Measurements from ENCODE around the gene EIF4G3. TPM values are rescaled to one million over a fixed set of nuclear protein-coding genes. Genes with fewer than 3 reads are reported as not detected.

EIF4G3 gene
- polyA plus RNA-seq, 1 donor (not counting 4 experiments of a cell fraction or from before 2014, with no cell fraction given), result 44.6 TPM

DNA sequence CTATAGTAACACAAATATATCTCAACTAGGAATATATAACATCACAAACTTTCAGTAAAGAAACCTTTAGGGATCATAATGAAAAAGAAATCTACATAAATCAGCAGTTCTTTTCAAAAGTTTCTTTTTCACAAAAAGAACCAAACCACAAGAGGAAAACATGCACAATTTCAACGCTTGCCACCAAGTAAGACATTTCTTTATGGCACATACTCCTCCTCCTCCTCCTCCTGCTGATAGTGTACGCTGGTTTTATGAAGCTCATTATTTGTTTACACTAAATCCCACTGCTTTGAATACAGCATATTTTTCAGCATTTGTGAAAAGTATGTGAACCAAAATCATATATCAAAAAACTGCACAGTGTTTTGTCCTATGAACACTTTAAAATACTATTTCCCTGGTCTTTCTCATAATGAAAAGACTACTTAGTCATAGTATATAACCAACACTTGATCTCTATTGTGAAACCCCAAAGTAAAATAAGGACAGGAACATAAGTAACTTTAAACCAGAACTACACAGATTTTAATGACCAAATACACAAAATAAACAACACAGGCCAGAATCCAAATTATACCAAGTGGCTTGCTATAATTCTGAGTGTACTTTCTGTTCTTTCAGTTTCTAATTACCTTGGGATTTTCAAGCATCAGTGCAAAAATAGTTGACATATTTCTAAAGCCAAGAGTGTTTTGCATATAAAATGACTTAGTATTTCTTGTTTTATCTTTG, 184.2 kb downstream of the EIF4G3 start:
- dilution Hi-C loops (cut with MboI; ENCODE audit: extremely low pct_ligation_motif_present, low sequenced_read_pairs), result no loop called here
- H3K36me3 ChIP-seq (ENCODE audit: control insufficient read depth in 2 of 2, extremely low read depth in 1 of 2, insufficient read depth in 2 of 2, low read length in 2 of 2), result peaks cover 0 to 2% of the 10 kb centered on the region in 2 experiments
- H3K79me2 ChIP-seq (ENCODE audit: control insufficient read depth, insufficient read depth, low read length), result no peaks in the 10 kb centered on the region
- no peaks in the 10 kb centered on the region for H3K9me1 ChIP-seq (ENCODE audit: control insufficient read depth, extremely low read depth, insufficient read depth, low read length)
- FAIRE-seq, result no peak
- no peak overlapping the region for H3K9ac ChIP-seq (ENCODE audit: control insufficient read depth, extremely low read depth, insufficient read depth, low read length)
- peaks cover 2% of the 10 kb centered on the region for H4K20me1 ChIP-seq (ENCODE audit: control insufficient read depth, extremely low read depth, insufficient read depth, low read length)
- H2AFZ ChIP-seq (ENCODE audit: control insufficient read depth, low read length), result no peak overlapping the region
- H3K9me3 ChIP-seq (ENCODE audit: control insufficient read depth, low read depth, low read length), result no peaks in the 10 kb centered on the region
- H3K4me3 ChIP-seq (ENCODE audit: control insufficient read depth in 2 of 3, extremely low read depth in 1 of 3, insufficient read depth in 2 of 3, low read depth in 1 of 3, low read length in 3 of 3), result no peak overlapping the region
- no peak overlapping the region for H3K27ac ChIP-seq (ENCODE audit: control insufficient read depth, insufficient read depth, low read length)
- H3K27me3 ChIP-seq (ENCODE audit: control insufficient read depth, extremely low read depth, insufficient read depth, low read length), result no peaks in the 10 kb centered on the region
- no peak overlapping the region for H3K4me2 ChIP-seq (ENCODE audit: control insufficient read depth, extremely low read depth, insufficient read depth, low read depth, low read length)
- TF ChIP-seq EZH2 (IDR thresholded peaks at IDR 0.05; ENCODE audit: low read length) (no peak), CTCF (optimal IDR thresholded peaks at IDR 0.05 in 1 of 3, IDR thresholded peaks at IDR 0.05 in 1 of 3, conservative IDR thresholded peaks at IDR 0.05 in 1 of 3; ENCODE audit: extremely low read depth in 1 of 3, insufficient read depth in 2 of 3, low read length in 3 of 3) (no peak)
- H3K4me1 ChIP-seq (ENCODE audit: control insufficient read depth, extremely low read depth, insufficient read depth, low read length), result no peaks in the 10 kb centered on the region
- DNase-seq (ENCODE audit: low read depth, low spot score), result no peak

GRCh38 chr1:20988943-20989342, 187.8 kb downstream of the EIF4G3 start:
- Histone ChIP-seq H4K20me1 (ENCODE audit: control insufficient read depth, extremely low read depth, insufficient read depth, low read length) (peaks cover 2% of the 10 kb centered on the region), H3K79me2 (ENCODE audit: control insufficient read depth, insufficient read depth, low read length) (no peaks in the 10 kb centered on the region)

More at GRCh38 chr1:20988943-20989342, 187.8 kb downstream of the EIF4G3 start:
- no peaks in the 10 kb centered on the region for H3K27me3 ChIP-seq (ENCODE audit: control insufficient read depth, extremely low read depth, insufficient read depth, low read length)
- H2AFZ ChIP-seq (ENCODE audit: control insufficient read depth, low read length), result no peak overlapping the region
- FAIRE-seq (no peak), DNase-seq (ENCODE audit: low read depth, low spot score) (no peak)
- dilution Hi-C loops (cut with MboI; ENCODE audit: extremely low pct_ligation_motif_present, low sequenced_read_pairs), result no loop called here
- H3K4me1 ChIP-seq (ENCODE audit: control insufficient read depth, extremely low read depth, insufficient read depth, low read length), result no peaks in the 10 kb centered on the region
- no peak overlapping the region for H3K27ac ChIP-seq (ENCODE audit: control insufficient read depth, insufficient read depth, low read length)
- no peak overlapping the region for H3K9ac ChIP-seq (ENCODE audit: control insufficient read depth, extremely low read depth, insufficient read depth, low read length)
- H3K9me1 ChIP-seq (ENCODE audit: control insufficient read depth, extremely low read depth, insufficient read depth, low read length), result no peaks in the 10 kb centered on the region
- H3K36me3 ChIP-seq (ENCODE audit: control insufficient read depth in 2 of 2, extremely low read depth in 1 of 2, insufficient read depth in 2 of 2, low read length in 2 of 2), result peaks cover 0 to 2% of the 10 kb centered on the region in 2 experiments
- TF ChIP-seq EZH2 (IDR thresholded peaks at IDR 0.05; ENCODE audit: low read length), result no peak
- no peak overlapping the region for H3K4me3 ChIP-seq (ENCODE audit: control insufficient read depth in 2 of 3, extremely low read depth in 1 of 3, insufficient read depth in 2 of 3, low read depth in 1 of 3, low read length in 3 of 3)
- no peaks in the 10 kb centered on the region for H3K9me3 ChIP-seq (ENCODE audit: control insufficient read depth, low read depth, low read length)
- no peak overlapping the region for H3K4me2 ChIP-seq (ENCODE audit: control insufficient read depth, extremely low read depth, insufficient read depth, low read depth, low read length)
